ENCODE results near the gene HNRNPM.
"Not testable (repeated sequence)": the region's sequence is repeated elsewhere in the genome, so short reads cannot be mapped to it uniquely, and the experiment has no call there.

The HNRNPM gene

GRCh38 chr19:8421484-8422461 lies 23.0 kb upstream of the HNRNPM start:
- CTCF ChIA-PET, result interaction anchor here (0.6 kb wide), 1 partner anchor 159 kb away, joined by 5 read pairs; no protein-coding TSS in a partner anchor
- no peak for DNase-seq (ENCODE audit: extremely low spot score)
- TF ChIP-seq SUZ12 (IDR thresholded peaks at IDR 0.05) (no peak), HDGF (IDR thresholded peaks at IDR 0.05; ENCODE audit: borderline replicate concordance) (no peak), PKNOX1 (IDR thresholded peaks at IDR 0.05) (no peak)
- POLR2A ChIA-PET, result interaction anchor here (1.1 kb wide), 1 partner anchor 23 kb away, joined by 4 read pairs; the partner anchor contains the start of gene HNRNPM

- CTCF ChIA-PET, result interaction anchor here (0.8 to 1.6 kb wide), 2 partner anchors 10 to 13 kb away, joined by 3 to 14 read pairs; partner anchors contain the start of gene MARCHF2
- peak; percentile 64 for DNase-seq (ENCODE audit: extremely low spot score)
- TF ChIP-seq PKNOX1 (IDR thresholded peaks at IDR 0.05), result no peak
- peak; percentile 88 for TF ChIP-seq ZNF384 (IDR thresholded peaks at IDR 0.05)
- POLR2A ChIA-PET, result interaction anchor here (0.7 to 1.2 kb wide), 6 partner anchors 10 to 90 kb away, joined by 3 to 8 read pairs (median 3); partner anchors contain the start of genes HNRNPM, RAB11B and ZNF414
Observed at GRCh38 chr19:8423817-8424223, 21.0 kb upstream of the HNRNPM start.

GRCh38 chr19:8425331-8425730 lies 19.4 kb upstream of the HNRNPM start:
- CTCF ChIA-PET, result interaction anchor here (0.6 kb wide), 2 partner anchors 27 to 586 kb away, joined by 3 to 4 read pairs; no protein-coding TSS in a partner anchor
- POLR2A ChIA-PET; DNase-seq (ENCODE audit: extremely low spot score): not testable (repeated sequence)

GRCh38 chr19:8426283-8426682 lies 18.5 kb upstream of the HNRNPM start:
- no peak for DNase-seq (ENCODE audit: extremely low spot score)
- POLR2A ChIA-PET, result interaction anchor here (1.5 kb wide), 1 partner anchor 18 kb away, joined by 3 read pairs; the partner anchor contains the start of gene HNRNPM
- CTCF ChIA-PET, result no interaction called here
- no peak for TF ChIP-seq SP1 (IDR thresholded peaks at IDR 0.05)
- TF ChIP-seq FOXK2 (IDR thresholded peaks at IDR 0.05), result no peak
- no peak for TF ChIP-seq TARDBP (IDR thresholded peaks at IDR 0.05)
- no peak for TF ChIP-seq PKNOX1 (IDR thresholded peaks at IDR 0.05)
- no peak for TF ChIP-seq ZNF384 (IDR thresholded peaks at IDR 0.05)

GRCh38 chr19:8429044-8429443 lies 15.7 kb upstream of the HNRNPM start:
- POLR2A ChIA-PET, result no interaction called here
- CTCF ChIA-PET, result no interaction called here
- no peak for DNase-seq (ENCODE audit: extremely low spot score)
- TF ChIP-seq TARDBP (IDR thresholded peaks at IDR 0.05) (no peak), SP1 (IDR thresholded peaks at IDR 0.05) (no peak), LEF1 (IDR thresholded peaks at IDR 0.05; ENCODE audit: borderline replicate concordance) (no peak), NFRKB (IDR thresholded peaks at IDR 0.05) (no peak), ELF4 (IDR thresholded peaks at IDR 0.05) (no peak), L3MBTL2 (conservative IDR thresholded peaks at IDR 0.05) (no peak), BHLHE40 (IDR thresholded peaks at IDR 0.05; ENCODE audit: borderline replicate concordance) (no peak), CTBP1 (IDR thresholded peaks at IDR 0.05; ENCODE audit: borderline replicate concordance) (no peak), FOXM1 (IDR thresholded peaks at IDR 0.05; ENCODE audit: borderline replicate concordance) (no peak), FOXA1 (IDR thresholded peaks at IDR 0.05) (no peak), ARNT (IDR thresholded peaks at IDR 0.05) (no peak)

GRCh38 chr19:8429826-8430225 lies 14.9 kb upstream of the HNRNPM start:
- TF ChIP-seq CTBP1 (IDR thresholded peaks at IDR 0.05; ENCODE audit: borderline replicate concordance) (no peak), SP1 (IDR thresholded peaks at IDR 0.05) (no peak), ELF4 (IDR thresholded peaks at IDR 0.05) (no peak), ARNT (IDR thresholded peaks at IDR 0.05) (no peak), PKNOX1 (IDR thresholded peaks at IDR 0.05) (no peak), LEF1 (IDR thresholded peaks at IDR 0.05; ENCODE audit: borderline replicate concordance) (no peak), NFRKB (IDR thresholded peaks at IDR 0.05) (no peak), FOXK2 (IDR thresholded peaks at IDR 0.05) (no peak), TARDBP (IDR thresholded peaks at IDR 0.05) (no peak), BHLHE40 (IDR thresholded peaks at IDR 0.05; ENCODE audit: borderline replicate concordance) (no peak), HDGF (IDR thresholded peaks at IDR 0.05; ENCODE audit: borderline replicate concordance) (no peak), L3MBTL2 (conservative IDR thresholded peaks at IDR 0.05) (no peak), SUZ12 (IDR thresholded peaks at IDR 0.05) (no peak), FOXA1 (IDR thresholded peaks at IDR 0.05) (no peak), FOXM1 (IDR thresholded peaks at IDR 0.05; ENCODE audit: borderline replicate concordance) (no peak)
- ChIA-PET CTCF (no interaction called here), POLR2A (no interaction called here)
- DNase-seq (ENCODE audit: extremely low spot score), result no peak

All from HEK293T (cell line).